ENCODE data around the gene SPATA9. TPM values are rescaled to one million over a fixed set of nuclear protein-coding genes. Genes with fewer than 3 reads are reported as not detected.

SPATA9 gene
- total and polyA plus RNA-seq, 9 of the 15 experiments (the other 6 are each of a cell fraction or from before 2014, with no cell fraction given): 0.16 to 5.5 (median 0.39) TPM; not detected in 3

DNA sequence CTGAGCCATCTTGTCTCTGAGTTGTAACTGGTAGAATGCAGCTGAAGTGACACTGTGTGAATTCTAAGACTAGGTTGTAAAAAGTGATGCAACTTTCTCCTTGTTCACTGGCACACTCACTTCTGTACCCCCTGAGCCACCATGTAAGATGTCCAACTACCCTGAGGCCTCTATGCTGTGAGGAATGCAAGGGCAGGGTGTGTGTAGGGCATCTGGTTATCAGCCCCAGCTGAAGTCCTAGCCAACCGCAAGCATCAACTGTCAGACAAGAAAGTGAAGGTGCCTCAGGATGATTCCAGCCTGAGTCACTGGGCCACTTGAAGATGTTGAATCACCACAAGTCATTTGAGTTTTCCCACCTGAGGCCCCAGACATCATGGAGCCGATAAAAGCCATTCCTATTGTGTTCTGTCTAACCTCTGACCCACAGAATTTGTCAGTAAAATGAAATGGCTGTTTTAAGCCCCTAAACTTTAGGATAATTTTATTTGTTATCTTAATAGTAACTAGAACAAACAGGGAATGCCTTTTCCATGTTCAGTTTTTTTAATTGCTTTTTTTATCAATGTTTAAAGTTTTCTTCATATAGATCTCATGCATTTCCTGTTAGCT is 29.7 kb upstream of the SPATA9 start (continued):
- TF ChIP-seq SMARCA4 (IDR thresholded peaks at IDR 0.05) (peak; percentile 98), ZNF740 (CRISPR knock-in tag; IDR thresholded peaks at IDR 0.05) (no peak), ZNF740 (tag; IDR thresholded peaks at IDR 0.05) (no peak), KDM5B (IDR thresholded peaks at IDR 0.05; ENCODE audit: insufficient replicate concordance, low read depth, low read length) (peak; percentile 67), ZNF77 (CRISPR knock-in tag; IDR thresholded peaks at IDR 0.05) (no peak), RBBP5 (IDR thresholded peaks at IDR 0.05; ENCODE audit: borderline replicate concordance, insufficient read depth, low read length, poor library complexity, severe bottlenecking) (no peak), CREB1 (IDR thresholded peaks at IDR 0.05) (peak; percentile 73), CREB1 (CRISPR knock-in tag; IDR thresholded peaks at IDR 0.05) (no peak; the same call in 1 of the 2 replicates), ZNF282 (CRISPR knock-in tag; IDR thresholded peaks at IDR 0.05) (no peak), ZNF212 (CRISPR knock-in tag; IDR thresholded peaks at IDR 0.05) (no peak), ZC3H4 (CRISPR knock-in tag; IDR thresholded peaks at IDR 0.05; ENCODE audit: borderline replicate concordance) (no peak), NR2F6 (CRISPR knock-in tag; IDR thresholded peaks at IDR 0.05) (no peak)
- TF ChIP-seq, protein P1, sequence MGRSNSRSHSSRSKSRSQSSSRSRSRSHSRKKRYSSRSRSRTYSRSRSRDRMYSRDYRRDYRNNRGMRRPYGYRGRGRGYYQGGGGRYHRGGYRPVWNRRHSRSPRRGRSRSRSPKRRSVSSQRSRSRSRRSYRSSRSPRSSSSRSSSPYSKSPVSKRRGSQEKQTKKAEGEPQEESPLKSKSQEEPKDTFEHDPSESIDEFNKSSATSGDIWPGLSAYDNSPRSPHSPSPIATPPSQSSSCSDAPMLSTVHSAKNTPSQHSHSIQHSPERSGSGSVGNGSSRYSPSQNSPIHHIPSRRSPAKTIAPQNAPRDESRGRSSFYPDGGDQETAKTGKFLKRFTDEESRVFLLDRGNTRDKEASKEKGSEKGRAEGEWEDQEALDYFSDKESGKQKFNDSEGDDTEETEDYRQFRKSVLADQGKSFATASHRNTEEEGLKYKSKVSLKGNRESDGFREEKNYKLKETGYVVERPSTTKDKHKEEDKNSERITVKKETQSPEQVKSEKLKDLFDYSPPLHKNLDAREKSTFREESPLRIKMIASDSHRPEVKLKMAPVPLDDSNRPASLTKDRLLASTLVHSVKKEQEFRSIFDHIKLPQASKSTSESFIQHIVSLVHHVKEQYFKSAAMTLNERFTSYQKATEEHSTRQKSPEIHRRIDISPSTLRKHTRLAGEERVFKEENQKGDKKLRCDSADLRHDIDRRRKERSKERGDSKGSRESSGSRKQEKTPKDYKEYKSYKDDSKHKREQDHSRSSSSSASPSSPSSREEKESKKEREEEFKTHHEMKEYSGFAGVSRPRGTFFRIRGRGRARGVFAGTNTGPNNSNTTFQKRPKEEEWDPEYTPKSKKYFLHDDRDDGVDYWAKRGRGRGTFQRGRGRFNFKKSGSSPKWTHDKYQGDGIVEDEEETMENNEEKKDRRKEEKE (IDR thresholded peaks at IDR 0.05; ENCODE audit: borderline replicate concordance in 1 of 2, control insufficient read depth in 1 of 2, low read depth in 2 of 2, low read length in 1 of 2): peak in 1 of 2 experiments; percentile 64; a peak in 1 of 4 replicates
- TF ChIP-seq, protein P2, sequence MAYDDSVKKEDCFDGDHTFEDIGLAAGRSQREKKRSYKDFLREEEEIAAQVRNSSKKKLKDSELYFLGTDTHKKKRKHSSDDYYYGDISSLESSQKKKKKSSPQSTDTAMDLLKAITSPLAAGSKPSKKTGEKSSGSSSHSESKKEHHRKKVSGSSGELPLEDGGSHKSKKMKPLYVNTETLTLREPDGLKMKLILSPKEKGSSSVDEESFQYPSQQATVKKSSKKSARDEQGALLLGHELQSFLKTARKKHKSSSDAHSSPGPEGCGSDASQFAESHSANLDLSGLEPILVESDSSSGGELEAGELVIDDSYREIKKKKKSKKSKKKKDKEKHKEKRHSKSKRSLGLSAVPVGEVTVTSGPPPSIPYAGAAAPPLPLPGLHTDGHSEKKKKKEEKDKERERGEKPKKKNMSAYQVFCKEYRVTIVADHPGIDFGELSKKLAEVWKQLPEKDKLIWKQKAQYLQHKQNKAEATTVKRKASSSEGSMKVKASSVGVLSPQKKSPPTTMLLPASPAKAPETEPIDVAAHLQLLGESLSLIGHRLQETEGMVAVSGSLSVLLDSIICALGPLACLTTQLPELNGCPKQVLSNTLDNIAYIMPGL (CRISPR knock-in tag; IDR thresholded peaks at IDR 0.05): no peak
- TF ChIP-seq, protein P3, sequence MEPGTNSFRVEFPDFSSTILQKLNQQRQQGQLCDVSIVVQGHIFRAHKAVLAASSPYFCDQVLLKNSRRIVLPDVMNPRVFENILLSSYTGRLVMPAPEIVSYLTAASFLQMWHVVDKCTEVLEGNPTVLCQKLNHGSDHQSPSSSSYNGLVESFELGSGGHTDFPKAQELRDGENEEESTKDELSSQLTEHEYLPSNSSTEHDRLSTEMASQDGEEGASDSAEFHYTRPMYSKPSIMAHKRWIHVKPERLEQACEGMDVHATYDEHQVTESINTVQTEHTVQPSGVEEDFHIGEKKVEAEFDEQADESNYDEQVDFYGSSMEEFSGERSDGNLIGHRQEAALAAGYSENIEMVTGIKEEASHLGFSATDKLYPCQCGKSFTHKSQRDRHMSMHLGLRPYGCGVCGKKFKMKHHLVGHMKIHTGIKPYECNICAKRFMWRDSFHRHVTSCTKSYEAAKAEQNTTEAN (CRISPR knock-in tag; IDR thresholded peaks at IDR 0.05): peak; percentile 50; the same call in 1 of the 2 replicates
- TF ChIP-seq, protein P4, sequence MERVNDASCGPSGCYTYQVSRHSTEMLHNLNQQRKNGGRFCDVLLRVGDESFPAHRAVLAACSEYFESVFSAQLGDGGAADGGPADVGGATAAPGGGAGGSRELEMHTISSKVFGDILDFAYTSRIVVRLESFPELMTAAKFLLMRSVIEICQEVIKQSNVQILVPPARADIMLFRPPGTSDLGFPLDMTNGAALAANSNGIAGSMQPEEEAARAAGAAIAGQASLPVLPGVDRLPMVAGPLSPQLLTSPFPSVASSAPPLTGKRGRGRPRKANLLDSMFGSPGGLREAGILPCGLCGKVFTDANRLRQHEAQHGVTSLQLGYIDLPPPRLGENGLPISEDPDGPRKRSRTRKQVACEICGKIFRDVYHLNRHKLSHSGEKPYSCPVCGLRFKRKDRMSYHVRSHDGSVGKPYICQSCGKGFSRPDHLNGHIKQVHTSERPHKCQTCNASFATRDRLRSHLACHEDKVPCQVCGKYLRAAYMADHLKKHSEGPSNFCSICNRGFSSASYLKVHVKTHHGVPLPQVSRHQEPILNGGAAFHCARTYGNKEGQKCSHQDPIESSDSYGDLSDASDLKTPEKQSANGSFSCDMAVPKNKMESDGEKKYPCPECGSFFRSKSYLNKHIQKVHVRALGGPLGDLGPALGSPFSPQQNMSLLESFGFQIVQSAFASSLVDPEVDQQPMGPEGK (CRISPR knock-in tag; IDR thresholded peaks at IDR 0.05; ENCODE audit: borderline replicate concordance): no peak
